Measurements from ENCODE around the gene MRPS12.

- no peak for TF ChIP-seq CTCF (conservative IDR thresholded peaks at IDR 0.05; ENCODE audit: low read depth, low read length)
- TF ChIP-seq POLR2A (IDR thresholded peaks at IDR 0.05; ENCODE audit: low read depth, low read length): no peak
- no peak for TF ChIP-seq RFX5 (IDR thresholded peaks at IDR 0.05; ENCODE audit: low read depth, low read length)
- TF ChIP-seq, protein P1, sequence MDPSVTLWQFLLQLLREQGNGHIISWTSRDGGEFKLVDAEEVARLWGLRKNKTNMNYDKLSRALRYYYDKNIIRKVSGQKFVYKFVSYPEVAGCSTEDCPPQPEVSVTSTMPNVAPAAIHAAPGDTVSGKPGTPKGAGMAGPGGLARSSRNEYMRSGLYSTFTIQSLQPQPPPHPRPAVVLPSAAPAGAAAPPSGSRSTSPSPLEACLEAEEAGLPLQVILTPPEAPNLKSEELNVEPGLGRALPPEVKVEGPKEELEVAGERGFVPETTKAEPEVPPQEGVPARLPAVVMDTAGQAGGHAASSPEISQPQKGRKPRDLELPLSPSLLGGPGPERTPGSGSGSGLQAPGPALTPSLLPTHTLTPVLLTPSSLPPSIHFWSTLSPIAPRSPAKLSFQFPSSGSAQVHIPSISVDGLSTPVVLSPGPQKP (IDR thresholded peaks at IDR 0.05; ENCODE audit: borderline replicate concordance, low read depth, low read length): no peak
- no peak for TF ChIP-seq RAD21 (IDR thresholded peaks at IDR 0.05; ENCODE audit: low read length)
- TF ChIP-seq MXI1 (IDR thresholded peaks at IDR 0.05; ENCODE audit: borderline replicate concordance, low read depth, low read length): no peak
- no peak for TF ChIP-seq BHLHE40 (IDR thresholded peaks at IDR 0.05; ENCODE audit: low read depth, low read length)
- no peak for TF ChIP-seq RCOR1 (IDR thresholded peaks at IDR 0.05; ENCODE audit: insufficient replicate concordance, low read length)
- TF ChIP-seq, protein P2, sequence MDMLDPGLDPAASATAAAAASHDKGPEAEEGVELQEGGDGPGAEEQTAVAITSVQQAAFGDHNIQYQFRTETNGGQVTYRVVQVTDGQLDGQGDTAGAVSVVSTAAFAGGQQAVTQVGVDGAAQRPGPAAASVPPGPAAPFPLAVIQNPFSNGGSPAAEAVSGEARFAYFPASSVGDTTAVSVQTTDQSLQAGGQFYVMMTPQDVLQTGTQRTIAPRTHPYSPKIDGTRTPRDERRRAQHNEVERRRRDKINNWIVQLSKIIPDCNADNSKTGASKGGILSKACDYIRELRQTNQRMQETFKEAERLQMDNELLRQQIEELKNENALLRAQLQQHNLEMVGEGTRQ (IDR thresholded peaks at IDR 0.05; ENCODE audit: low read depth, low read length): no peak
- TF ChIP-seq CEBPB (IDR thresholded peaks at IDR 0.05; ENCODE audit: low read depth, low read length): no peak
- TF ChIP-seq SMC3 (IDR thresholded peaks at IDR 0.05; ENCODE audit: low read depth, low read length): no peak
Measured at GRCh38 chr19:38978326-38978689, 47.6 kb downstream of the MRPS12 start.
